ENCODE measurements around the gene SNAPIN.

SNAPIN gene, protein sequence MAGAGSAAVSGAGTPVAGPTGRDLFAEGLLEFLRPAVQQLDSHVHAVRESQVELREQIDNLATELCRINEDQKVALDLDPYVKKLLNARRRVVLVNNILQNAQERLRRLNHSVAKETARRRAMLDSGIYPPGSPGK

DNA sequence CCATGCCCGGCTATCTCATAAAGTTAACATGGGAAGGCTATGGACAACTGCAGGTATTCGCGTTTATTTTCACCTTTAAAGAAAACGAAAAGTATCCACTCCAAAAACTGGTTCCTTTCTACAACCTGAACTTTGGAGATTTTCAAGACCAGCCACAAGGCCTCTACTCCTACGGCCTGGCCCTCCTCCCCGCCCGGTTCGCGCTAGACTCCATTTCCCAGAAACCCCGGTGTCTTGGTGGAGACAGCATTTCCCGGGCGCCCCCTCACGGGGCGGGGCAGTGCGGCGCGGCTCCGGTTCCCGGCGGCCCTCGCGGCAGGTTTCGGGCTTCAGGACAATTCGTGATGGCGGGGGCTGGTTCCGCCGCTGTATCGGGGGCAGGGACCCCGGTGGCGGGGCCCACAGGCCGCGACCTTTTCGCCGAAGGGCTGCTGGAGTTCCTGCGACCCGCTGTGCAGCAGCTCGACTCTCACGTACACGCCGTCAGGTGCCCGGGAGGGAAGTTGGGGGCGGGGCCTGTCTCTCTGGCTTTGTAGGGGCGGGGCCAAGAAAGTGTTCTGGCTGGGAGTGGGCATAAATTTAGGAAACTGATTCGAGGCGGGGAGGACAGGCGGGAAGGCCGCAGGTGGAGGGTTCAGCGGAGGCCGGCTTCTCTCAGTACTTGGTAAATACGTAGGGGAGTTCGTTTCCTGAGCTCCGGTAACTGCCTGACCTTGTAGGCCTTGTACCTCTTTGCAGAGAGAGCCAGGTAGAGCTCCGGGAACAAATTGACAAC is at the start of gene SNAPIN:
TSS of gene SNAPIN (plus strand) at position 304 of the 775 bp plus-strand sequence. CDS start at position 345, 41 bp downstream.
- peak; percentile 71 to 82 for DNase-seq (ENCODE audit: low read depth in 2 of 2)

DNA sequence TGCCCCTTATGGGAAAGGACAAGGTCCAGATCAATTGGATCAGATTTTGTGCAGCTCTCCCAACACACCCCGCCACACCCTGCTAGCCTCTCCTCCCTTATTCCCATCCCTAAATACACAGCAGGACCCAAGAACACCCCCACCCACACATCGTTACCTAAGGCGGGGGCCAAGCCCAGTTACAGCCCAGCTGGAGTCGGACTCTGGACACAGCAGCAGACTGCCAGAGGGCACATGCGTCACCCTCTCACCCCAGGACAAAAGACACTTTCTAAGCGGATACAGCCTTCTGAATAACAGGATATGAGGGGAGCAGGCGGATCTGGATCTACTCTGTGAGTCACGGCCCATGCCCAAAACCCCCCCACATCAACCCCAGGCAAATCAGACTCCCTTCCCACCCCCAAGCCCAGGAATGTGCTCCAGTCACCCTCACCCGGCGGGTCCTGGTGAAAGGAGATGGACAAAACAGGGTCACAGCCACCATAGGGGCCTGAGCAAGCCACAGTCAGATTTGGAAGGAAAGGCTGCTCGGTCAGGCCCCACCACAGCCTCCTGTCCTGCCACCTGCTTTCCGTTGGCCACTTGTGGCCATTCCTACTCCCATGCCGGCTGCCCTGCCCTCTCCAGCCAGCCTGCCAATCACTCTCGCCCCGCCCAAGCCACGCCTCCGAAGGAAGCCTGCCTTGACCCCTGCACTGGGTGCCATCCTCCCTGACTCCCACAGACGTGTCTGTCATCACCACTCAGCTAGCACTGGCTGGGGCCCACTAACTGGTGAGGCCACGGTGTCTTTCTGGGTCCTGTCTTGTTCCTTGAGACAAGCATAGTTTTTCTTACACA is 49.5 kb upstream of the SNAPIN start:
- no peak for DNase-seq (ENCODE audit: low read depth in 2 of 2)

DNA sequence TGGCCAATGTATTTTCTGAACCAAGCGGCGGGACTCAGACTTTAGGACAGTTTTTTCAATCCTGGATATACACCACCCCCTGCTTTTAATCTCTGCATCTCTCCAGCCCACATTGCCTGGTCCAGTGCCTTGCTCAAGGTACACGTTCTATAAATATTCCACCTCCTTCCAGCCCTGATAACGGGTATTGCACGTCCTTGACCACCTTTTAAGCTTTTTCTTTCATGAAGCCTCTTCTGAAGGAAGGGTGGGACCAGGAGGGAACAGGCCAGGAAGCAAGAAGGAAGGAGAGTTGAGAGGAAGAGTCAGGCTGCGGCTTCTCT is 49.0 kb upstream of the SNAPIN start:
- DNase-seq (ENCODE audit: low read depth in 2 of 2) = no peak

GRCh38 chr1:153610334-153610733 is 48.2 kb upstream of the SNAPIN start:
- no peak for DNase-seq (ENCODE audit: low read depth in 2 of 2)

DNA sequence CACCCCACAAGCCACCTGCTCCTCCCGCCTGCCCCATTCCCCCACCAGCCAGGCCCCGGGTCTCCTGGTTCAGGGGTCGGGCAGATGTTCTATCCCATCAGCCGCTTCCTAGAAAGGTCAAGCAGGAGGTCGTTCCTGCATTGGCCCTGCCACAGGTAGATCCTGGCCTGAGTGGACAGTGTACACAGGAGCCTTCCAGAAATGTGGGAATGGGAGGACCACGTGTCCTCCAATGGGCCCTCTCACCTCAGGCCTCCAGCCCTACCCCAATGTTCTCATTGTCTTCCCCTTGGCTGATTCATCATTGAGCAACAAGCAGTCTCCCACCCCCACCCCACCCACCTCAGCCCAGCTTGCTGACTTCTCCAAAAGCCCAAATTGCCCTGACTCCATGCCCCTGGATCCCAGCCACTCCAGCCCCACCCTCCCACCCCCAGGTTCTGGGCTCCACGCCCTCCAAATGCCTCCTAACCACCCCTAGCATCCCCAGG is 47.6 kb upstream of the SNAPIN start:
- no peak for DNase-seq (ENCODE audit: low read depth in 2 of 2)

DNA sequence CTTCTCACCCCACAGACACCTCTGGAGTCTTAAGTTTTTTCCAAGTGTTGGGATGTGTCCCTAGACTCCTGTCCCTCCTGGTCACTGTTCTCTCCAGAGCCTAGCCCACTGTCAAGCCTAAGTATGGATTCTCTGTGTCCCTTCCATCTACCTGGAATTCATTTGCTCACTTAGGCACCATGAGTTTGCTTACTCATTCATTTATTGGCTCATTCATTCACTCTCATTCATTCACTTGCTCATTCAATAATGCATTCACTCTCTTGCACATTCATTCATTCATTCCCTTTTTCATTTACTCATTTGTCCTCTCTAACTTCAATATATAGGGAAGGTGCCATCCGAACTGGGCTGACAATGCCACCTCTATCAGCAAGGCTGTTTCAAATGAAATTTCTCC is 47.1 kb upstream of the SNAPIN start:
- no peak for DNase-seq (ENCODE audit: low read depth in 2 of 2)

GRCh38 chr1:153612111-153612754 is 46.3 kb upstream of the SNAPIN start:
- no peak for DNase-seq (ENCODE audit: low read depth in 2 of 2)

- no peak for DNase-seq (ENCODE audit: low read depth in 2 of 2)
Observed at GRCh38 chr1:153612755-153613331, 45.7 kb upstream of the SNAPIN start, which contains the start of gene S100A16. S100A16 (minus strand) TSS chr1:153613137; CDS start chr1:153608151, 4,986 bp downstream.

- DNase-seq (ENCODE audit: low read depth in 2 of 2) = no peak
Observed at GRCh38 chr1:153613406-153613805, 45.1 kb upstream of the SNAPIN start.

DNA sequence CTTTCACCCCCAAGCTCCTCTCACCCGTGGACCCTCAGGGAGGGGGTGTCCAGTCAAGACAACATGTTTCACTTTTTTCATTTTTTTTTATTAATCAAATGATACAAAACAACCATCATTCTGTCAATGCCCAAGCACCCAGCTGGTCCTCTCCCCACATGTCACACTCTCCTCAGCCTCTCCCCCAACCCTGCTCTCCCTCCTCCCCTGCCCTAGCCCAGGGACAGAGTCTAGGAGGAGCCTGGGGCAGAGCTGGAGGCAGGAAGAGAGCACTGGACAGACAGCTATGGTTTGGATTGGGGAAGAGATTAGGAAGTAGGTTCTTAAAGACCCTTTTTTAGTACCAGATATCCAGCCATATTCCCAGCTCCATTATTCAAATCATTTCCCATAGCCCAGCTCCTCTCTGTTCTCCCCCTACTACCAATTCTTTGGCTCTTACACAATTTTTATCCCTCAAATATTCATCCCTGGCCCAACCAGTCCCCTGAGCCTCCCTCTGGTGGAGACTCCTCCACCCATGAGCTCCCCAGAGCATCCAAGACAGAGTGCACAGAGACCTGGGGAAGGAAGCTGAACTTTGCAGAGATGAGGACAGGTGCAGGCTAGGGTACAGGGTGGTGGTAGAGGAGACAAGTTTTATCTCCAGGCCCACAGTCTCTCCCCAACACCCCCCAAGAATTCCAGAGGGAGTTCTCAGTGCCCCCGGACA is 44.2 kb upstream of the SNAPIN start:
- DNase-seq (ENCODE audit: low read depth in 2 of 2) = no peak

DNA sequence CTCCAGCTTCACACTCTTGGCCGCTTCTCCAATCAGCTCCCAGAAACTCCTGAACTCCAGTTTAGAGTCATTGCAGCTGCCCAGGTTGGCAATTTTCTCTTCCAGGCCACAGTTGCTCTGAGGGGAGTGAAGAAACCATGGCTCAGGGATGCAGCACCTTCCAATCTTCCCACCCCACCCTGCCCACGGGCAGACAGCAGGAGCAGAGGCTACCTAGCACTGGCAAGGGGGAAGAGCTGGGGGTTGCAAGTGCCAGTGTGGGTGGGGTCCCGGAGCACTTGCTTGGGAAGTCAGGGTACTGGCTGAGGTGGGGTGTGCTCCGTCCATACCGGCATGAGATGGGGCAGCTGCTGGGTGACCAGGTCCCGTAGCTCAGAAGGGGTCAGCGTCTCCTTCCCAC is 43.6 kb upstream of the SNAPIN start:
- no peak for DNase-seq (ENCODE audit: low read depth in 2 of 2)

DNA sequence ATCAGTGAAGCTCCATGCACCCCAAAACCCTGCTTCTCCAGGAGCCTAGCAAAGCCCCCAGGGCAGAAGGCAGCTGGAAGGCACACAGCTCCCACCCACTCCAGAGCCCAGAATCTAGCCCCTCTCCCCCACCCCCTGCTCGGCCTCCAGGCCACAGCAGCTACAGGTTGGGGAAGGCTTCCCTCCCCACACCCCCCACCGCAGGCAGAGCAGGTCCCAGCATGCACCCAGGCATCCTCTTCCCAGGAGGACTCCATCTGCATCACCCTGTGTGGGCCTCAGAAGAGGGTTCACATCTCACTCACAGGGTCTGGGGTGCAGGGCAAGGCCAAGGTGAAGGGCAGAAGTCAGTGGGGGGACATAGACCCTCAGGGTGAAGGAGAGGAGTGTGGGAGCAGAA is 43.1 kb upstream of the SNAPIN start:
- no peak for DNase-seq (ENCODE audit: low read depth in 2 of 2)

DNA sequence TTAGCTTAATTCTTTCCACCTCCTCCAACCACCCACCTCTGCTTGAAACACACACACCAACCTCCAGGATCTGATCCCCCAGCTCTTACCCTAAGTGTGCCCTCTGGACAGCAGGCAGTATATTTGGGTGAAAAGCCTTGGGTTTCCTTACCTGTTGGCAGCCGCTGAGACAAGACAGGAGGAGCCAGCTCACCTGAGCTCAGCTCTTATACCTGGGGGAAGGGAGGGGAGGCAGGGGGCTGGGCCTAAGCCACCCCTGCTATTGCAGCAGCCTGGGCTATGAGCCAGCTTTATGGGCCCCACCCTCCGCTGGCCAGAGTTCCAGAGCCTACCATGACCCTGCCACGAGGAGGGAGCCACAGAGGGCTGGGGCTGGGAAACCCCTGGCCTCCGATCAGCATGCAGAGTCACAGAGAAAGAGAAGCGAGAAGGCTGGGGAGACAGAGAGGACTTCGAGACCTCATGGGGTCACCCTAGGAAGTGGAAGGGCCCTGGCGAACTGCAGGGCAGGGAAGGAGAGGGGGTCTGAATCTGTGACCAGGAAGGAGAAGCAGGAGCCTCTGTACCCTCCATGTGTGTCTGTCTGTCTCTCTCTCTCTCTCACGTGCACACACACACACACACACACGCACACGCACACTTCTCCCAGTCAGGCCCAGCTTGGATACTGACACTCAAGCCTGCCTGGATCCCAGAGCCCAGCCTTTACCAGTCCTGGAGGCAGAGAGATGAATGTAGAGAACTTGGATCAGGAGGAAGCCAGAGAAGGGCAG is 42.2 kb upstream of the SNAPIN start, which contains the start of gene S100A14:
TSS of gene S100A14 (minus strand) at position 182 of the 773 bp plus-strand sequence. CDS start 467 bp downstream, outside the sequence.
- DNase-seq (ENCODE audit: low read depth in 2 of 2) = no peak

- DNase-seq (ENCODE audit: low read depth in 2 of 2) = no peak
Observed at GRCh38 chr1:153616917-153617311, 41.6 kb upstream of the SNAPIN start.

DNA sequence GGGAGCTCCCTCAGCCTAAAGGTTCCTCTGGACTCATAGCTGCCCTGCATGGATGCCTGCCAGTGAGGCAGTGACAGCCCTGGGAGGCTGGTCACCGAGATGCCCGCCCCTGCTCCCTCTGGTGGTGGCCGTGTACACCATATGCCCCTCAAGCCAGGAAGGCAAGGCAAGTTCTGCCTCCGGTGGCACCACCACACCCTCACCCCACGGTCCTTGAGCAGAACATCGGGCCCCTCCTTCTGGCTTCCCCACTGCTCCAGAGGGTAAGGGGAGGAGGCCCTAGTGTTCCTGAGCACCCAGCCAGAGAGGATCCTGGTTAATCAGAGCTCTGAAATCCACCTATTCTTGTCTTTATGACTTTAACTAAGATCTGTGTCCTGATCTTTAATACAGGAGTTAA is 40.8 kb upstream of the SNAPIN start:
- peak in 1 of 2 donors; percentile 47 for DNase-seq (ENCODE audit: low read depth in 2 of 2)

- no peak for DNase-seq (ENCODE audit: low read depth in 2 of 2)
Observed at GRCh38 chr1:153619171-153619570, 39.3 kb upstream of the SNAPIN start.

DNA sequence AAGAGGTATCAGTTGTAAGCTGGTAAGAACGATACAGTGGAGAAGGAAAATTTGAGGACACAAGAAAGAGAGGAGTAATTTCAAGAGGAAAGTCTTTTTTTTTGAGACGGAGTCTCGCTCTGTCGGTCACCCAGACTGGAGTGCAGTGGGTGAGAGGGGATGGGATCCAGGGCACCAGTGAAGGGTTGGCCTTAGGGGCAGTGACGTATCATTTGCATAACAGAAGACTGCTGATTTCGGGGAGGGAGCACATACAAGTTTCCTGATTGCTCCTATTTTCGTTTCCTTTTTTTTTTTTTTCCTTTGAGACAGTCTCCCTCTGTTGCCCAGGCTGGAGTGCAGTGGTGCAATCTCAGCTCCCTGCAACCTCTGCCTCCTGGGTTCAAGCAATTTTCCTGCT is 35.4 kb upstream of the SNAPIN start:
- DNase-seq (ENCODE audit: low read depth in 2 of 2) = no peak

DNA sequence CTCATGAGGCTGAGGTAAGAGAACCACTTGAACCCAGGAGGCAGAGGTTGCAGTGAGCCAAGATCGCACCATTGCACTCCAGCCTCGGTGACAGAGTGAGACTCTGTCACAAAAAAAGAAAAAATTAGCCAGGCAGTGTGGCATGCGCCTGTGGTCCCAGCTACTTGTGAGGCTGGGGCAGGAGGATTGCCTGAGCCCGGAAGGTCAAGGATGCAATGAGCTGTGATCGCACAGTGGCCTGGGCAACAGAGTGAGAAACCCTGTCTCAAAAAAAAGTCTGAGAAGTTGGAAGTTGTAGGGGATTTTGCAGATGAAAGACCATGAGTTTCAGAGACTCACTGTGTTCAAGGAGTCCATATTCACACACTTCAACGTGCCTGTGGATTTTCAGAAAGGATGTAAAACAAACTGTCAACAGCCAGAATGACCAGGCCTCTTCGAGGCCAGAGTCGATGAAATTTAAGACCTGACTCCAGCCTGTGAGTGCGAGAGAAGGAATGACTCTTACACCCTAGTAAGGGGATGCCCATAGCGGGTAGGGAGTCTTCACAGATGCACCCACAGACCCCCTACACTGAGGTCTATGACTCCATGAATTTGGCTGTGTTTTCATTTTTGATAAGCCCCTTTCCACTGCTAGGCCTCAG is 33.4 kb upstream of the SNAPIN start:
- DNase-seq (ENCODE audit: low read depth in 2 of 2) = no peak

DNA sequence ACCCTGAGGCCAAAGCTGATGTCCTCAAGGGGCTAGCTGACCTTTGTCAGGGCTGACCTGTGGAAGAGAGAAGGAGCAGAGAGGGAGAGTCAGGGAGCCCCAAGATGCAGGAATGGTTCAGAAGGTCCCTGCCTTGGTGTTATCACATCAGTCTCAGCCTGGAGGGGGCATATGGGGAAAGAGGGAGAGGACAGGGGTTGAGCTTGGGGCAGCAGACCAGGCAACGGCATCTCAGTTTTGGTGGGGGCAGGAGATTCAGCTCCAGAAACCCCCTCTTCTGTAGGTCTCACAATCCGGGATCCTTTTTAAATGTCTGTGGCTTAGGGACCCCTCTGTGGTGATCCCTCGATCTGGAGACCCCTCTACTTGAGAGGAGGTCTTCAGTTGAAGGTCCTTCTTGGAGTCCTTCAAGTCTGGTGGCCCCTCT is 32.0 kb upstream of the SNAPIN start:
- no peak for DNase-seq (ENCODE audit: low read depth in 2 of 2)
